H1 (cell line): ENCODE measurements around the gene WDR93. TPM values are rescaled to one million over a fixed set of nuclear protein-coding genes. Genes with fewer than 3 reads are reported as not detected.

Experiments
- CTCF ChIA-PET: fragments of 300-600 bp; sonication (Branson Sonifier 250); formaldehyde crosslinking; loops from one replicate; lab custom pipeline; 2021; ENCODE audit not compliant: partially characterized antibody; lab: Charles Lee
- POLR2A ChIA-PET: fragments of 300-600 bp; sonication (Branson Sonifier 250); formaldehyde crosslinking; loops from one replicate; lab custom pipeline; 2021; ENCODE audit warnings: inconsistent platforms; ENCODE audit not compliant: partially characterized antibody; lab: Charles Lee
- DNase-seq, 2 experiments: peaks; one replicate each; pipeline versions ENCODE4 v3.0.0 to v3.0.0-alpha.2; 2010 to 2022; ENCODE audit warnings: low spot score in 2 of 2, low read depth in 1 of 2, mixed read lengths in 1 of 2
- FAIRE-seq: peaks from 2 replicates; lab custom pipeline; 2011; peaks lifted over from hg19 to GRCh38; lab: Jason Lieb, UNC
- H2AFZ ChIP-seq: 2 replicates; pipeline ENCODE4 v1.8.1; 2012; ENCODE audit warnings: low read length, inconsistent platforms
- H2AK5ac ChIP-seq: 2 replicates; pipeline ENCODE4 v1.6.1; 2013; ENCODE audit warnings: low read depth, low read length
- H2BK120ac ChIP-seq: replicated peaks from 2 replicates; pipeline ENCODE3; 2013; ENCODE audit warnings: low read depth, low read length, inconsistent platforms
- H2BK12ac ChIP-seq: 2 replicates; pipeline ENCODE4 v1.6.1; 2013; ENCODE audit warnings: low read depth, low read length
- H2BK15ac ChIP-seq: 2 replicates; pipeline ENCODE4 v1.6.1; 2013; ENCODE audit warnings: low read length
- H2BK20ac ChIP-seq: 2 replicates; pipeline ENCODE4 v1.6.1; 2013; ENCODE audit warnings: low read length
- H2BK5ac ChIP-seq: 2 replicates; pipeline ENCODE4 v1.6.1; 2013; ENCODE audit warnings: low read depth, low read length
- H3K14ac ChIP-seq: 2 replicates; pipeline ENCODE4 v1.6.1; 2013; ENCODE audit warnings: inconsistent platforms; ENCODE audit not compliant: insufficient read length
- H3K18ac ChIP-seq: 2 replicates; pipeline ENCODE4 v1.6.1; 2013; ENCODE audit warnings: low read length; ENCODE audit errors: extremely low read depth
- H3K23ac ChIP-seq: 2 replicates; pipeline ENCODE4 v1.6.1; 2013; ENCODE audit warnings: inconsistent platforms; ENCODE audit not compliant: insufficient read length
- H3K23me2 ChIP-seq: 2 replicates; pipeline ENCODE4 v1.6.1; 2013; ENCODE audit warnings: low read depth, low read length
- H3K27ac ChIP-seq: 2 replicates; pipeline ENCODE4 v1.6.1; 2011; ENCODE audit warnings: low read depth, low read length, inconsistent platforms
- H3K27me3 ChIP-seq, 4 experiments: replicated peaks in 1 of 4; 1 replicate in 1 of 4; 2 replicates in 3 of 4; pipeline versions ENCODE4 v1.6.1 to v1.8.1; 2011 to 2013; ENCODE audit warnings: low read length in 3 of 4, mild to moderate bottlenecking in 3 of 4, inconsistent platforms in 2 of 4, mixed read lengths in 2 of 4, moderate library complexity in 1 of 4; ENCODE audit not compliant: control insufficient read depth in 3 of 4, insufficient read depth in 3 of 4; ENCODE audit errors: extremely low read depth in 1 of 4
- H3K36me3 ChIP-seq, 4 experiments: 2 replicates each; pipeline versions ENCODE4 v1.6.1 to v1.8.1; 2011 to 2013; ENCODE audit warnings: mild to moderate bottlenecking in 4 of 4, low read length in 3 of 4, moderate library complexity in 2 of 4, control low read depth in 1 of 4, inconsistent platforms in 1 of 4; ENCODE audit not compliant: insufficient read depth in 4 of 4, control insufficient read depth in 2 of 4
- H3K4ac ChIP-seq: replicated peaks from 2 replicates; pipeline ENCODE3; 2013; ENCODE audit warnings: low read length, low read depth, mixed read lengths, inconsistent platforms; ENCODE audit not compliant: insufficient read length
- H3K4me1 ChIP-seq, 4 experiments: replicated peaks in 1 of 4; 1 replicate in 1 of 4; 2 replicates in 3 of 4; pipeline versions ENCODE4 v1.6.1 to v1.8.1; 2011 to 2013; ENCODE audit warnings: low read length in 3 of 4, inconsistent platforms in 2 of 4, mixed read lengths in 1 of 4; ENCODE audit not compliant: insufficient read depth in 4 of 4, control insufficient read depth in 3 of 4
- H3K4me2 ChIP-seq, 2 experiments: 2 replicates each; pipeline versions ENCODE4 v1.6.1 to v1.8.1; 2011 to 2013; ENCODE audit warnings: low read depth in 2 of 2, low read length in 2 of 2, control low read depth in 1 of 2, inconsistent platforms in 1 of 2, mild to moderate bottlenecking in 1 of 2; ENCODE audit not compliant: insufficient read depth in 1 of 2
- H3K4me3 ChIP-seq, 4 experiments: fragments of 200-600, 300-600 bp in 1 of 4; sonication (generic), shearing (Covaris generic), sonication (Bioruptor Twin) in 1 of 4; 2 replicates each; pipeline versions ENCODE4 v1.5.1 to v1.8.1; 2011 to 2016; ENCODE audit warnings: low read length in 4 of 4, low read depth in 3 of 4, control low read depth in 2 of 4, inconsistent platforms in 2 of 4, mild to moderate bottlenecking in 2 of 4, mixed read lengths in 1 of 4, moderate library complexity in 1 of 4; ENCODE audit not compliant: insufficient read depth in 2 of 4; ENCODE audit errors: extremely low read depth in 1 of 4
- H3K56ac ChIP-seq: replicated peaks from 2 replicates; pipeline ENCODE3; 2013; ENCODE audit warnings: low read depth, mild to moderate bottlenecking, mixed read lengths, low read length, inconsistent platforms; ENCODE audit not compliant: insufficient read length
- H3K79me1 ChIP-seq: 2 replicates; pipeline ENCODE4 v1.6.1; 2013; ENCODE audit warnings: low read depth, low read length, control low read depth
- H3K79me2 ChIP-seq, 2 experiments: 2 replicates each; pipeline versions ENCODE4 v1.6.1 to v1.8.1; 2012 to 2013; ENCODE audit warnings: low read length in 2 of 2, mild to moderate bottlenecking in 2 of 2, inconsistent platforms in 1 of 2; ENCODE audit not compliant: insufficient read depth in 2 of 2, control insufficient read depth in 1 of 2
- H3K9ac ChIP-seq, 4 experiments: replicated peaks in 1 of 4; 1 replicate in 1 of 4; 2 replicates in 3 of 4; pipeline versions ENCODE4 v1.6.1 to v1.8.1; 2011 to 2013; ENCODE audit warnings: low read depth in 3 of 4, low read length in 3 of 4, control low read depth in 2 of 4, mild to moderate bottlenecking in 2 of 4, moderate library complexity in 2 of 4, inconsistent platforms in 1 of 4; ENCODE audit errors: extremely low read depth in 1 of 4
- H3K9me3 ChIP-seq, 2 experiments: 2 replicates each; pipeline versions ENCODE4 v1.6.1 to v1.8.1; 2012 to 2013; ENCODE audit warnings: mild to moderate bottlenecking in 2 of 2, moderate library complexity in 2 of 2, control low read depth in 1 of 2, inconsistent platforms in 1 of 2, low read depth in 1 of 2, low read length in 1 of 2, mixed read lengths in 1 of 2; ENCODE audit not compliant: insufficient read depth in 2 of 2
- H4K20me1 ChIP-seq, 2 experiments: replicated peaks in 1 of 2; 2 replicates each; pipeline versions ENCODE3 to v1.8.1; 2011 to 2013; ENCODE audit warnings: inconsistent platforms in 2 of 2, low read length in 2 of 2, mild to moderate bottlenecking in 1 of 2; ENCODE audit not compliant: insufficient read depth in 2 of 2, control insufficient read depth in 1 of 2
- H4K5ac ChIP-seq: 2 replicates; pipeline ENCODE4 v1.6.1; 2013; ENCODE audit warnings: low read length, low read depth, mixed read lengths, inconsistent platforms; ENCODE audit not compliant: insufficient read length
- H4K8ac ChIP-seq: 2 replicates; pipeline ENCODE4 v1.8.0; 2013; ENCODE audit warnings: mild to moderate bottlenecking, moderate library complexity, low read length, inconsistent platforms; ENCODE audit not compliant: insufficient read depth; ENCODE audit errors: extremely low read depth
- H4K91ac ChIP-seq: replicated peaks from 2 replicates; pipeline ENCODE3; 2013; ENCODE audit warnings: low read length, mixed read lengths, inconsistent platforms; ENCODE audit not compliant: insufficient read length
- ATF3 ChIP-seq: IDR thresholded peaks from 2 replicates; pipeline ENCODE4 v1.6.1; 2011; ENCODE audit warnings: low read depth, mild to moderate bottlenecking, low read length; ENCODE audit not compliant: insufficient read depth
- CHD1 ChIP-seq: IDR thresholded peaks from 2 replicates; pipeline ENCODE4 v1.6.1; 2012; ENCODE audit warnings: low read depth, low read length, improper control_type of control experiment
- CREB1 ChIP-seq: IDR thresholded peaks from 2 replicates; pipeline ENCODE4 v1.6.1; 2012; ENCODE audit warnings: inconsistent platforms
- KDM1A ChIP-seq: fragments of 200-600, 300-600 bp; sonication (generic); IDR thresholded peaks from 2 replicates; pipeline ENCODE4 v1.7.1; 2016; ENCODE audit warnings: mild to moderate bottlenecking, low read length, borderline replicate concordance
- KDM4A ChIP-seq: IDR thresholded peaks from one replicate; pipeline ENCODE4 v1.7.1; 2012; ENCODE audit warnings: low read depth, mild to moderate bottlenecking, moderate library complexity, low read length, inconsistent platforms; ENCODE audit not compliant: severe bottlenecking
- NANOG ChIP-seq: IDR thresholded peaks from 2 replicates; pipeline ENCODE4 v1.6.1; 2011; ENCODE audit warnings: low read length, low read depth, mild to moderate bottlenecking, inconsistent platforms; ENCODE audit not compliant: insufficient read depth, poor library complexity, severe bottlenecking
- RFX5 ChIP-seq: IDR thresholded peaks from 2 replicates; pipeline ENCODE4 v1.6.1; 2011; ENCODE audit warnings: low read depth, low read length, improper control_type of control experiment, borderline replicate concordance
- SP1 ChIP-seq: IDR thresholded peaks from 2 replicates; pipeline ENCODE4 v1.6.1; 2011; ENCODE audit warnings: low read depth, low read length
- YY1 ChIP-seq: IDR thresholded peaks from 2 replicates; pipeline ENCODE4 v1.6.1; 2011; ENCODE audit warnings: low read depth, mild to moderate bottlenecking, low read length
- WGBS, 2 experiments: shearing (Covaris generic) in 1 of 2; methylation state at CpG; one replicate each; pipeline versions ENCODE4 v1.1.6 to v1.1.7; 2013 to 2015; ENCODE audit warnings: low lambda C conversion rate in 2 of 2, mixed read lengths in 2 of 2, inconsistent platforms in 1 of 2, low coverage in 1 of 2, missing lambda C conversion rate in 1 of 2; ENCODE audit not compliant: insufficient replicate concordance in 2 of 2, insufficient coverage in 1 of 2, insufficient read length in 1 of 2; ENCODE audit errors: extremely low coverage in 1 of 2, missing lambda C conversion rate in 1 of 2; 5-methylcytosine and 5-hydroxymethylcytosine counted together
- polyA plus RNA-seq, 7 experiments: library from polyadenylated mRNA; depleted of rRNA in 3 of 7; stranded (reverse) in 5 of 7; unstranded in 2 of 7; fragments of >200 nt in 5 of 7; fragments of 200-250 nt in 2 of 7; gene quantifications; 1 replicate in 5 of 7; 2 replicates in 1 of 7; 4 replicates in 1 of 7; pipeline versions ENCODE4 v1.2.1 to v1.2.3, GENCODE V29; 2011 to 2013; ENCODE audit warnings: missing spikeins in 2 of 7, mixed read lengths in 2 of 7
- total RNA-seq: library from RNA; stranded (reverse); fragmentation: NEBNext Ultra II Directional; extraction: Animal tissue kit (Norgen Biotek cat#: 25700); gene quantifications from 2 replicates; pipeline ENCODE4 v1.2.1, GENCODE V29; 2021

Gene WDR93
- total and polyA plus RNA-seq, 2 of the 8 experiments (the other 6 are each of a cell fraction or from before 2014, with no cell fraction given) = 0.03 TPM; not detected in 1

- CTCF ChIA-PET = interaction anchor here (1.7 to 10.6 kb wide), 5 partner anchors 8 to 130 kb away, joined by 7 to 153 read pairs (median 9); partner anchors contain the start of gene MESP2
- Histone ChIP-seq H3K4me1 (peaks cover 0 to 2% (median 0%) of the 10 kb centered on the region in 4 experiments; a peak in 3 of 7 replicates), H2AK5ac (no peak overlapping the region), H3K9ac (no peak overlapping the region), H2BK15ac (no peak overlapping the region), H2BK20ac (no peak overlapping the region), H3K27ac (no peak overlapping the region), H2AFZ (no peak overlapping the region), H3K4ac (no peak overlapping the region), H3K4me2 (no peak overlapping the region), H2BK12ac (no peak overlapping the region), H4K20me1 (no peaks in the 10 kb centered on the region), H3K14ac (no peak overlapping the region), H2BK120ac (no peak overlapping the region), H3K23ac (no peak overlapping the region), H3K36me3 (no peaks in the 10 kb centered on the region), H3K23me2 (no peaks in the 10 kb centered on the region; the same call in 1 of the 2 replicates), H3K79me2 (no peaks in the 10 kb centered on the region), H3K79me1 (no peaks in the 10 kb centered on the region), H4K5ac (no peak overlapping the region), H3K27me3 (no peaks in the 10 kb centered on the region; a peak in 2 of 7 replicates), H3K18ac (no peak overlapping the region), H3K56ac (no peak overlapping the region), H3K4me3 (no peak overlapping the region), H4K8ac (peak overlapping the region; percentile 43), H4K91ac (no peak overlapping the region), H2BK5ac (no peak overlapping the region), H3K9me3 (no peaks in the 10 kb centered on the region)
- POLR2A ChIA-PET = no interaction called here
- FAIRE-seq (no peak), DNase-seq (no peak)
- WGBS, 2 experiments = 83% methylated on average over 7 of the region's 8 CpGs; no CpG with 5 or more reads in 1 of the 2 experiments
- TF ChIP-seq YY1 = no peak
- no peak for TF ChIP-seq CREB1
- no peak for TF ChIP-seq ATF3
- TF ChIP-seq KDM4A = no peak
- no peak for TF ChIP-seq CHD1
- TF ChIP-seq NANOG = no peak
- TF ChIP-seq RFX5 = no peak
- TF ChIP-seq KDM1A = no peak
- no peak for TF ChIP-seq SP1
These were observed 67.7 kb downstream of the WDR93 start for GRCh38 chr15:89758283-89758682.
